DOHH2 (cell line): ENCODE results near the gene PPP1R7.

Experiments used
- H3F3A ChIP-seq: fragments of 200-600 bp; sonication (generic), shearing (Covaris generic); 2 replicates; pipeline ENCODE4 v1.6.0; 2016; ENCODE audit warnings: antibody characterized with exemption, mild to moderate bottlenecking; ENCODE audit not compliant: control insufficient read depth, insufficient read depth
- H3K27ac ChIP-seq: fragments of 200-600 bp; sonication (generic); 2 replicates; pipeline ENCODE4 v1.5.1; 2014; ENCODE audit warnings: low read depth, mild to moderate bottlenecking, low read length, moderate library complexity
- H3K27me3 ChIP-seq: fragments of 200-600 bp; sonication (generic); 2 replicates; pipeline ENCODE4 v1.6.1; 2014; ENCODE audit warnings: mild to moderate bottlenecking, low read length, mixed read lengths; ENCODE audit not compliant: control insufficient read depth
- H3K36me3 ChIP-seq: fragments of 200-600 bp; sonication (generic); 2 replicates; pipeline ENCODE4 v1.6.1; 2014; ENCODE audit warnings: mild to moderate bottlenecking, low read length, moderate library complexity, mixed read lengths; ENCODE audit not compliant: control insufficient read depth
- H3K4me1 ChIP-seq: fragments of 200-600 bp; sonication (generic); 2 replicates; pipeline ENCODE4 v1.6.1; 2014; ENCODE audit warnings: mild to moderate bottlenecking, low read length, mixed read lengths; ENCODE audit not compliant: control insufficient read depth
- H3K4me2 ChIP-seq: fragments of 200-600 bp; sonication (generic); 2 replicates; pipeline ENCODE4 v1.6.0; 2014; ENCODE audit warnings: mild to moderate bottlenecking, low read length, moderate library complexity
- H3K4me3 ChIP-seq: fragments of 200-600 bp; sonication (generic); 2 replicates; pipeline ENCODE4 v1.5.1; 2014; ENCODE audit warnings: mild to moderate bottlenecking, low read length, mixed read lengths
- H3K79me2 ChIP-seq: fragments of 200-600 bp; sonication (generic); 2 replicates; pipeline ENCODE4 v1.6.1; 2014; ENCODE audit warnings: mild to moderate bottlenecking, low read length, mixed read lengths; ENCODE audit not compliant: control insufficient read depth
- H3K9me2 ChIP-seq: fragments of 200-600 bp; sonication (generic); replicated peaks from 2 replicates; pipeline ENCODE4 v1.6.1; 2014; ENCODE audit warnings: mild to moderate bottlenecking, low read length, mixed read lengths; ENCODE audit not compliant: control insufficient read depth
- H3K9me3 ChIP-seq: fragments of 200-600 bp; sonication (generic); 2 replicates; pipeline ENCODE4 v1.6.1; 2014; ENCODE audit warnings: antibody characterized with exemption, low read length, mixed read lengths; ENCODE audit not compliant: control insufficient read depth, insufficient read depth
- H4K20me1 ChIP-seq: fragments of 200-600 bp; sonication (generic); 2 replicates; pipeline ENCODE4 v1.6.0; 2014; ENCODE audit warnings: low read depth, mild to moderate bottlenecking, antibody characterized with exemption, low read length, moderate library complexity; ENCODE audit not compliant: control insufficient read depth, insufficient read depth
- EZH2phosphoT487 ChIP-seq: fragments of 200-600 bp; sonication (generic); IDR thresholded peaks from 2 replicates; pipeline ENCODE4 v1.6.1; 2017; ENCODE audit warnings: borderline replicate concordance, mild to moderate bottlenecking, antibody characterized with exemption, low read length, moderate library complexity, mixed read lengths
- TF ChIP-seq, protein P1 (sequence below): fragments of 200-600 bp; sonication (generic); IDR thresholded peaks from one replicate; pipeline ENCODE4 v1.5.1; 2014; ENCODE audit warnings: antibody characterized with exemption, mild to moderate bottlenecking, low read depth, low read length; ENCODE audit not compliant: poor library complexity, severe bottlenecking

Gene PPP1R7

DNA sequence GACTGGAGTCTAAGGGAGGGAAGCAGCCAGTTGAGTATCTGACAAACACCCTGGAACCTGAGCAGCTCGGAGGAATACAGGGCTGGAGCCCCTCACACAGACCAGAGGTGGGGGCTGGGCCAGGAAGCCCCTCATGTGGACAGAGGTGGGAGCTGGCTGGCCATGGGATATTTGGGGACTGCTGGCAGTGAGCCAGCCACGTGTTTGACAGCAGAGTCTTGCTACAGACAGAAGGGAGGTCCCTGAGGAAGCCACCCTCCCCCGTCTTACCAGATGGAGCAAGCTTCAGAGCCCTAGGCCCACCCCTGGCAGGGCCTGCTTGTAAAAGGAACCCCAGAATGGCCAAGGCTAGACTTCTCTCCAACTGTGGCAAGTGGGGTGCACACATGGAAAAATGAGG is 44.6 kb upstream of the PPP1R7 start:
- peaks cover 4% of the 10 kb centered on the region for H4K20me1 ChIP-seq
- H3K4me1 ChIP-seq, result peaks cover 28% of the 10 kb centered on the region
- H3K79me2 ChIP-seq, result peaks cover 29% of the 10 kb centered on the region

DNA sequence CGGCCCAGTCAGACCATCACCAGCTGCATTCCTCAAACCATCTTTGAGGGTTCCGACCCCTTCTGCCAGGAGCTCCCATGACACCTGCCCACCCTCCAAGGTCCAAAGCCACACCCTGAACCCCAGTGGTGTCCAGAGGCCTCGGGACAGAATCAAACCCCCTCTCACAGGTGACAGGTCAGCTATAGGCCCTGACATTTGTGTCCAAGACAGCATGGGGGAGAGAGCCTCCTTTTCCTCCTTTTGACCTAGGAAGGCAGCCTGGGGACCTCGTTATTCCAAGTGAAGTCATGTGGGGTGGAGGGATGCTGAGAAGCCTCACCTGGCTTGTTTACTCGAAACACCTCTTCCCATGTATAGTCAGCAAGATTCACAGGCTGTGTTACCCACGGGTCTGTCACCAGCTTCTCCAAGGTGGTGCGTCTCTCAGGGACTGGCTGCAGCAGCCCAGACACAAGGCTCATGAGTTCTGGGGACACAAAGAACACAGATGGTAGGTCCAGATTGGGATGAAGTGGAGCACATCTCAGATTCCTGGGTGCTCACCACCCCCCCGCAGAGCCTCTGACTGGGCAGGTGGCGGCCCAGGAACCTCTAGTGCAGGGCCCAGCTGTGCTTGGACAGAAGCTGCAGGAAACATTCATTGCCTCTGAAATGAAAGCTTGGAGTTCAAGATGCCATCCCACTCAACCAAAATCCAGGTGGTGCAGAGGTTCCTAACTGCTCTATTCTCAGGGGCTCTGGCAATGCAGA is 43.1 kb upstream of the PPP1R7 start:
- no peaks in the 10 kb centered on the region for H4K20me1 ChIP-seq
- peaks cover 20% of the 10 kb centered on the region for H3K36me3 ChIP-seq
- H3K4me2 ChIP-seq, result no peak overlapping the region
- H3K27me3 ChIP-seq, result no peaks in the 10 kb centered on the region
- TF ChIP-seq, protein P1, sequence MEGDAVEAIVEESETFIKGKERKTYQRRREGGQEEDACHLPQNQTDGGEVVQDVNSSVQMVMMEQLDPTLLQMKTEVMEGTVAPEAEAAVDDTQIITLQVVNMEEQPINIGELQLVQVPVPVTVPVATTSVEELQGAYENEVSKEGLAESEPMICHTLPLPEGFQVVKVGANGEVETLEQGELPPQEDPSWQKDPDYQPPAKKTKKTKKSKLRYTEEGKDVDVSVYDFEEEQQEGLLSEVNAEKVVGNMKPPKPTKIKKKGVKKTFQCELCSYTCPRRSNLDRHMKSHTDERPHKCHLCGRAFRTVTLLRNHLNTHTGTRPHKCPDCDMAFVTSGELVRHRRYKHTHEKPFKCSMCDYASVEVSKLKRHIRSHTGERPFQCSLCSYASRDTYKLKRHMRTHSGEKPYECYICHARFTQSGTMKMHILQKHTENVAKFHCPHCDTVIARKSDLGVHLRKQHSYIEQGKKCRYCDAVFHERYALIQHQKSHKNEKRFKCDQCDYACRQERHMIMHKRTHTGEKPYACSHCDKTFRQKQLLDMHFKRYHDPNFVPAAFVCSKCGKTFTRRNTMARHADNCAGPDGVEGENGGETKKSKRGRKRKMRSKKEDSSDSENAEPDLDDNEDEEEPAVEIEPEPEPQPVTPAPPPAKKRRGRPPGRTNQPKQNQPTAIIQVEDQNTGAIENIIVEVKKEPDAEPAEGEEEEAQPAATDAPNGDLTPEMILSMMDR, result no peak
- no peak for TF ChIP-seq EZH2phosphoT487
- H3F3A ChIP-seq, result peaks cover 2% of the 10 kb centered on the region; the same call in 1 of the 2 replicates
- H3K4me3 ChIP-seq, result no peak overlapping the region
- H3K27ac ChIP-seq, result no peak overlapping the region
- peaks cover 29% of the 10 kb centered on the region for H3K4me1 ChIP-seq
- peaks cover 14% of the 10 kb centered on the region for H3K79me2 ChIP-seq
- no peaks in the 10 kb centered on the region for H3K9me2 ChIP-seq
- no peaks in the 10 kb centered on the region for H3K9me3 ChIP-seq

More for the DNA sequence above, 44.6 kb upstream of the PPP1R7 start:
- H3F3A ChIP-seq, result peaks cover 2% of the 10 kb centered on the region; the same call in 1 of the 2 replicates
- H3K27me3 ChIP-seq, result no peaks in the 10 kb centered on the region
- no peaks in the 10 kb centered on the region for H3K9me2 ChIP-seq
- H3K4me3 ChIP-seq, result no peak overlapping the region
- H3K9me3 ChIP-seq, result no peaks in the 10 kb centered on the region
- H3K36me3 ChIP-seq, result peaks cover 26% of the 10 kb centered on the region
- H3K27ac ChIP-seq, result no peak overlapping the region
- TF ChIP-seq, protein P1, result no peak
- no peak for TF ChIP-seq EZH2phosphoT487
- H3K4me2 ChIP-seq, result no peak overlapping the region

DNA sequence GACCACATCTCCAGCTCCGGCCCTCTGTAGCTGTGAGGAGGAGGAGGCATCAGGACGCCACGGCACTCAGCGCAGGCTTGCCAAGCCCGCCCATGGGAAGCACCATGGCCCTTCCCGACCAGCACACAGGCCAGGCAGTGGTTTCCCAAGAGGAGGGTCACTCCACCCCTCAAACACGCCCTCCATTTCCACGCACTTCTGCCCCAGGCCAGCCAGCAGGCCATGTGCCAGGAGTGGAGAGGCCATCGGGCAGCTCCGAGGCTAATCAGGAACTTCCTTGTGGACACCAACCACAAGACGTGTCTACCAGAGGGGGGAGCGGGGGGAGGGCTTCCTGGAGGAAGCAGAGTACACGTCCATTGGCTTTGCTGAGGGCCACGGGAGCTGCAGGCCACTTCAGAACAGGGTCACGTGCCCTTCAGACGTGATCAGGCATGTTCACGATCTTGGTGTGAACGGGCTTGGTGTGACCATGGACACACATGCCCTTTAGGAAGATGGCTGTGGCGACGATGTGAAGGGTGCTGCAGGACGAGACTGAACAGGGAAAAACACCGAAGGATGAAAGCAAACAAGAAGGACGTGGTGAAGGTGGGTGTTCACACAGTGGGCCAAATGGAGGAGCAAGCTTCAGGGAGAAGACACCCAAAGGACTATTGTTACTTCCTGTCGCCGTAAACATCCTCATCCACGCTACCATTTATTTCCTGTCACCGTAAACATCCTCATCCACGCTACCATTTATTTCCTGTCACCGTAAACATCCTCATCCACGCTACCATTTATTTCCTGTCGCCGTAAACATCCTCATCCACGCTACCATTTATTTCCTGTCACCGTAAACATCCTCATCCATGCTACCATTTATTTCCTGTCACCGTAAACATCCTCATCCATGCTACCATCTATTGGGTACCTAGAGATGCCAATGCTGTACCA is 41.7 kb upstream of the PPP1R7 start:
- Histone ChIP-seq H3K79me2 (peaks cover 1% of the 10 kb centered on the region), H3K36me3 (peaks cover 25% of the 10 kb centered on the region), H3F3A (no peaks in the 10 kb centered on the region), H3K4me2 (no peak overlapping the region), H3K27ac (no peak overlapping the region), H3K4me3 (no peak overlapping the region), H3K4me1 (peaks cover 22% of the 10 kb centered on the region), H3K9me2 (no peaks in the 10 kb centered on the region), H4K20me1 (no peaks in the 10 kb centered on the region), H3K9me3 (no peaks in the 10 kb centered on the region), H3K27me3 (no peaks in the 10 kb centered on the region)
- no peak for TF ChIP-seq EZH2phosphoT487
- TF ChIP-seq, protein P1, result no peak
